H1 (cell line): Measurements from ENCODE around the gene AK5. TPM values are rescaled to one million over a fixed set of nuclear protein-coding genes. Genes with fewer than 3 reads are reported as not detected.

Source experiments
- CTCF ChIP-seq, 3 experiments: IDR thresholded peaks; 1 replicate in 2 of 3; 2 replicates in 1 of 3; pipeline versions ENCODE4 v1.5.1 to v1.6.1; 2011; ENCODE audit warnings: low read length in 3 of 3, mild to moderate bottlenecking in 3 of 3, inconsistent platforms in 2 of 3, low read depth in 1 of 3, moderate library complexity in 1 of 3; ENCODE audit not compliant: insufficient read depth in 1 of 3; ENCODE audit errors: control extremely low read depth in 1 of 3
- FOSL1 ChIP-seq: IDR thresholded peaks from 2 replicates; pipeline ENCODE4 v1.6.1; 2011; ENCODE audit warnings: mild to moderate bottlenecking, low read depth, low read length, moderate library complexity; ENCODE audit not compliant: insufficient read depth
- KDM4A ChIP-seq: IDR thresholded peaks from one replicate; pipeline ENCODE4 v1.7.1; 2012; ENCODE audit warnings: low read depth, mild to moderate bottlenecking, moderate library complexity, low read length, inconsistent platforms; ENCODE audit not compliant: severe bottlenecking
- polyA plus RNA-seq, 7 experiments: library from polyadenylated mRNA; depleted of rRNA in 3 of 7; stranded (reverse) in 5 of 7; unstranded in 2 of 7; fragments of >200 nt in 5 of 7; fragments of 200-250 nt in 2 of 7; gene quantifications; 1 replicate in 5 of 7; 2 replicates in 1 of 7; 4 replicates in 1 of 7; pipeline versions ENCODE4 v1.2.1 to v1.2.3, GENCODE V29; 2011 to 2013; ENCODE audit warnings: missing spikeins in 2 of 7, mixed read lengths in 2 of 7
- total RNA-seq: library from RNA; stranded (reverse); fragmentation: NEBNext Ultra II Directional; extraction: Animal tissue kit (Norgen Biotek cat#: 25700); gene quantifications from 2 replicates; pipeline ENCODE4 v1.2.1, GENCODE V29; 2021

The AK5 gene
- total and polyA plus RNA-seq, 2 of the 8 experiments (the other 6 are each of a cell fraction or from before 2014, with no cell fraction given) = 2.0 to 7.1 TPM

- TF ChIP-seq KDM4A (no peak), CTCF (IDR thresholded peaks at IDR 0.05; ENCODE audit: control extremely low read depth in 1 of 3, insufficient read depth in 1 of 3, low read depth in 1 of 3, low read length in 3 of 3) (no peak), FOSL1 (no peak)
These were observed 101.4 kb downstream of the AK5 start (continued) for GRCh38 chr1:77383236-77383635.
